K562 (cell line): ENCODE data around the gene ADD1. TPM values are rescaled to one million over a fixed set of nuclear protein-coding genes. Genes with fewer than 3 reads are reported as not detected.

ENCODE experiments used
- ATAC-seq: fragments of 200-7000 bp; cut with Tn5 transposase; 3 replicates; pipeline ENCODE4 v1.9.1; 2020; ENCODE audit warnings: moderate library complexity
- BruUV-seq: library from RNA; stranded (reverse); fragments of 400-500 nt; replicated peaks from 2 replicates; lab custom pipeline; 2021; lab: Mats Ljungman, UMichigan
- CTCF ChIA-PET: fragments of 300-600 bp; formaldehyde crosslinking; extraction: SDS; loops from one replicate; lab custom pipeline; 2021; ENCODE audit warnings: low intra/inter-chr PET ratio; lab: Yijun Ruan, JAX
- POLR2A ChIA-PET: fragments of 300-600, 350-650 bp; sonication (Branson Sonifier 250); formaldehyde crosslinking; extraction: SDS; loops from one replicate; lab custom pipeline; 2021; ENCODE audit warnings: antibody characterized with exemption, inconsistent platforms; lab: Yijun Ruan, JAX
- DNase-seq, 4 experiments: peaks; one replicate each; pipeline versions ENCODE4 v3.0.0 to v3.0.0-alpha.2; 2011 to 2018; ENCODE audit warnings: low spot score in 3 of 4, mixed read lengths in 3 of 4; ENCODE audit errors: extremely low read depth in 1 of 4
- FAIRE-seq: peaks from 2 replicates; lab custom pipeline; 2011; peaks lifted over from hg19 to GRCh38; lab: Jason Lieb, UNC
- H2AFZ ChIP-seq: 2 replicates; pipeline ENCODE4 v1.6.0; 2011; ENCODE audit warnings: low read depth, low read length, control low read depth, inconsistent platforms
- H3K27ac ChIP-seq: fragments of 200-600 bp; 3 replicates; pipeline ENCODE4 v1.8.0; 2011; ENCODE audit warnings: low read depth, mild to moderate bottlenecking, control low read depth, inconsistent platforms, low read length, moderate library complexity, mixed read lengths; ENCODE audit errors: extremely low read depth
- H3K27me3 ChIP-seq, 2 experiments: fragments of 300-600 bp in 1 of 2; 2 replicates in 1 of 2; 3 replicates in 1 of 2; pipeline versions ENCODE4 v1.6.0 to v1.8.0; 2011; ENCODE audit warnings: inconsistent platforms in 2 of 2, low read length in 2 of 2, mild to moderate bottlenecking in 1 of 2, mixed read lengths in 1 of 2, moderate library complexity in 1 of 2; ENCODE audit not compliant: control insufficient read depth in 2 of 2, insufficient read depth in 2 of 2
- H3K36me3 ChIP-seq: fragments of 300-600 bp; 3 replicates; pipeline ENCODE4 v1.8.0; 2011; ENCODE audit warnings: mild to moderate bottlenecking, low read length, inconsistent platforms; ENCODE audit not compliant: control insufficient read depth, insufficient read depth
- H3K4me1 ChIP-seq, 2 experiments: fragments of 200-600 bp in 1 of 2; replicated peaks in 1 of 2; 2 replicates in 1 of 2; 3 replicates in 1 of 2; pipeline versions ENCODE4 v1.5.1 to v1.8.0; 2011; ENCODE audit warnings: inconsistent platforms in 2 of 2, low read length in 2 of 2, mild to moderate bottlenecking in 1 of 2, mixed read lengths in 1 of 2, moderate library complexity in 1 of 2; ENCODE audit not compliant: control insufficient read depth in 2 of 2, insufficient read depth in 2 of 2
- H3K4me2 ChIP-seq: 2 replicates; pipeline ENCODE4 v1.6.1; 2011; ENCODE audit warnings: low read length, control low read depth, inconsistent platforms, mixed read lengths; ENCODE audit not compliant: insufficient read depth
- H3K4me3 ChIP-seq: fragments of 200-600 bp; sonication (generic), shearing (Covaris generic); 2 replicates; pipeline ENCODE4 v1.5.1; 2016; ENCODE audit warnings: control low read depth, inconsistent platforms
- H3K79me2 ChIP-seq: fragments of 200-600 bp; 3 replicates; pipeline ENCODE4 v1.8.0; 2011; ENCODE audit warnings: low read length, inconsistent platforms; ENCODE audit not compliant: control insufficient read depth, insufficient read depth
- H3K9ac ChIP-seq, 2 experiments: 2 replicates each; pipeline versions ENCODE4 v1.6.0 to v1.6.1; 2011; ENCODE audit warnings: low read depth in 2 of 2, low read length in 2 of 2, control low read depth in 1 of 2, inconsistent platforms in 1 of 2, mild to moderate bottlenecking in 1 of 2, mixed read lengths in 1 of 2; ENCODE audit not compliant: insufficient read depth in 1 of 2
- H3K9me1 ChIP-seq: one replicate; pipeline ENCODE4 v1.6.0; 2011; ENCODE audit warnings: inconsistent platforms, mild to moderate bottlenecking, low read length, moderate library complexity; ENCODE audit not compliant: control insufficient read depth, insufficient read depth
- H3K9me3 ChIP-seq: replicated peaks from 2 replicates; pipeline ENCODE4 v1.5.1; 2011; ENCODE audit warnings: low read depth, low read length, inconsistent platforms; ENCODE audit not compliant: control insufficient read depth, insufficient read depth
- H4K20me1 ChIP-seq: replicated peaks from 2 replicates; pipeline ENCODE4 v1.6.1; 2011; ENCODE audit warnings: low read length, inconsistent platforms, mixed read lengths; ENCODE audit not compliant: control insufficient read depth, insufficient read depth
- ARID1B ChIP-seq: fragments of 450-650 bp; IDR thresholded peaks from 2 replicates; pipeline ENCODE4 v1.6.1; 2016; ENCODE audit warnings: antibody characterized with exemption, mild to moderate bottlenecking, inconsistent platforms
- DDX20 ChIP-seq: fragments of 450-650 bp; IDR thresholded peaks from 2 replicates; pipeline ENCODE4 v1.6.1; 2016; ENCODE audit warnings: missing genetic modification characterization, low read depth, mild to moderate bottlenecking, missing compliant biosample characterization, moderate library complexity
- ELF2 ChIP-seq: fragments of 250-450 bp; sonication (Bioruptor Pico); IDR thresholded peaks from 2 replicates; pipeline ENCODE4 v1.5.0; 2021; ENCODE audit warnings: mild to moderate bottlenecking
- POU5F1 ChIP-seq: fragments of 150-350 bp; IDR thresholded peaks from 2 replicates; pipeline ENCODE4 v1.6.1; 2014; ENCODE audit warnings: borderline replicate concordance, low read length, low read depth, mild to moderate bottlenecking; ENCODE audit not compliant: partially characterized antibody
- SOX6 ChIP-seq: fragments of 450-650 bp; IDR thresholded peaks from 2 replicates; pipeline ENCODE4 v1.6.1; 2014; ENCODE audit warnings: mild to moderate bottlenecking
- TEAD1 ChIP-seq, 2 experiments: fragments of 450-650 bp in 1 of 2; sonication (generic) in 1 of 2; formaldehyde crosslinking; IDR thresholded peaks; 2 replicates each; pipeline versions ENCODE4 v1.4.0 to v1.8.0; 2020 to 2022; ENCODE audit warnings: mild to moderate bottlenecking in 2 of 2, missing genetic modification reagents in 1 of 2
- YY1 ChIP-seq, 3 experiments: IDR thresholded peaks; 2 replicates each; pipeline ENCODE4 v1.6.1; 2011; ENCODE audit warnings: low read length in 2 of 3, mild to moderate bottlenecking in 2 of 3, moderate library complexity in 2 of 3, borderline replicate concordance in 1 of 3, control low read depth in 1 of 3, low read depth in 1 of 3; ENCODE audit not compliant: insufficient read depth in 3 of 3, insufficient replicate concordance in 2 of 3, control insufficient read depth in 1 of 3, insufficient read length in 1 of 3; ENCODE audit errors: extremely low read depth in 1 of 3
- WGBS: fragments of 100-300 bp; shearing (Covaris generic); methylation state at CpG from one replicate; pipeline ENCODE4 v1.1.6; 2016; ENCODE audit warnings: low coverage, mixed read lengths; ENCODE audit not compliant: insufficient coverage; ENCODE audit errors: missing lambda C conversion rate; 5-methylcytosine and 5-hydroxymethylcytosine counted together
- in situ Hi-C: fragments of 300-500 bp; cut with MboI; formaldehyde crosslinking; loops from 4 replicates; pipeline ENCODE4 v1.15.0; 2018; ENCODE audit warnings: inconsistent platforms, mixed read lengths
- intact Hi-C: fragments of 100-400 bp; cut with micrococcal nuclease; formaldehyde crosslinking; loops from 2 replicates; pipeline ENCODE4 v1.14.2; 2022
- polyA plus RNA-seq, 8 experiments: library from polyadenylated mRNA; depleted of rRNA in 4 of 8; stranded (reverse) in 5 of 8; unstranded in 3 of 8; fragments of >200 nt; fragmentation: Nextera tagmentation in 2 of 8; fragmentation: Illumina TruSeq in 1 of 8; extraction: Ambion mirVana in 2 of 8; extraction: Trizol in 1 of 8; gene quantifications; 2 replicates each; pipeline versions ENCODE4 v1.2.1 to v1.2.3, GENCODE V29; 2011 to 2014; ENCODE audit warnings: inconsistent platforms in 1 of 8, missing spikeins in 1 of 8
- total RNA-seq, 7 experiments: library from RNA; depleted of rRNA in 6 of 7; stranded (reverse); fragments of >200 nt in 6 of 7; fragmentation: Illumina TruSeq in 2 of 7; extraction: Trizol in 2 of 7; gene quantifications; 2 replicates each; pipeline versions ENCODE4 v1.2.1 to v1.2.3, GENCODE V29; 2011 to 2021; ENCODE audit warnings: low replicate concordance in 1 of 7
- TF ChIP-seq, protein P1 (sequence below): sonication (generic); formaldehyde crosslinking; IDR thresholded peaks from 2 replicates; pipeline ENCODE4 v1.8.0; 2022; ENCODE audit warnings: missing genetic modification reagents, mild to moderate bottlenecking, borderline replicate concordance
- TF ChIP-seq, protein P2 (sequence below): fragments of 450-650 bp; IDR thresholded peaks from 2 replicates; pipeline ENCODE4 v1.6.1; 2017; ENCODE audit warnings: antibody characterized with exemption, mild to moderate bottlenecking

The ADD1 gene
- total and polyA plus RNA-seq, 9 of the 15 experiments (the other 6 are each of a cell fraction or from before 2014, with no cell fraction given) = 17.5 to 153 (median 74.0) TPM

DNA sequence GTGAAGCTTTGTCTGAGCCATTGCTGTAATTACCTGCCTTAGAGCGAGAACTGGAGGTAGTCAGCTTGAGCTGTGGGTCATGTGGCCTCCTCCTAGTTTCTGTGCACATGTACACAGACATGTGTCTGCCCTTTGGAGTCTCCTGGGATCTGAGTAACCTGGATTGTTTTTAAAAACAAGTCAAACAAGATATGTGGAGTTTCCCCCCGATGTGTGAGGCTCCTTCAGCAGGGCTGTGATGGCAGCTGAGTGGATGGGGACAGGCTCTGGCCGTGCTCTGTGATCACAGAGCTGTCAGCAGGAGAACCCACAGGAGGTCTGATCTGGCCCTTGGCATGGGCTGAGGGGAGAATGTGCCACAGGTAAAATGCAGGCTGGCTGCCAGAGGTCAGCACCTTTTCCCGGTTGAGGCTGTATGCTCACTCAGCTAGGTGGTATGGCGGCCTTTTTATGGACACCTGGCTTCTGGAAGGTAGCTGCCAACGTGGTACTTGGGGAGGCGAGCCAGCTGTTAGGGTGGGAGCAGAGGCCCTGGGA lies 81.2 kb downstream of the ADD1 start:
- ChIA-PET POLR2A (interaction anchor here (0.7 kb wide), 1 partner anchor 96 kb away, joined by 3 read pairs; no protein-coding TSS in a partner anchor), CTCF (no interaction called here)
- WGBS = 89% methylated on average over 7 of the region's 7 CpGs
- BruUV-seq = no TSS peak
- Histone ChIP-seq H3K9me3 (no peaks in the 10 kb centered on the region), H4K20me1 (0 out of 2 replicates have a peak, but pooled peaks cover 8% of the 10 kb centered on the region), H2AFZ (no peak overlapping the region), H3K4me3 (no peak overlapping the region), H3K27ac (no peak overlapping the region), H3K4me1 (peaks cover 0 to 6% of the 10 kb centered on the region in 2 experiments; a peak in 1 of 5 replicates), H3K36me3 (peaks cover 63% of the 10 kb centered on the region; the same call in 2 of the 3 replicates), H3K27me3 (no peaks in the 10 kb centered on the region), H3K9ac (peak overlapping the region in 1 of 2 experiments; percentile 81; a peak in 2 of 4 replicates), H3K4me2 (no peak overlapping the region), H3K79me2 (no peaks in the 10 kb centered on the region), H3K9me1 (no peaks in the 10 kb centered on the region)
- intact Hi-C loops = no loop called here
- DNase-seq (no peak), FAIRE-seq (no peak), ATAC-seq (no peak)
- no peak for TF ChIP-seq ARID1B
- no peak for TF ChIP-seq DDX20 (tag)
- no peak for TF ChIP-seq POU5F1
- in situ Hi-C loops = no loop called here

DNA sequence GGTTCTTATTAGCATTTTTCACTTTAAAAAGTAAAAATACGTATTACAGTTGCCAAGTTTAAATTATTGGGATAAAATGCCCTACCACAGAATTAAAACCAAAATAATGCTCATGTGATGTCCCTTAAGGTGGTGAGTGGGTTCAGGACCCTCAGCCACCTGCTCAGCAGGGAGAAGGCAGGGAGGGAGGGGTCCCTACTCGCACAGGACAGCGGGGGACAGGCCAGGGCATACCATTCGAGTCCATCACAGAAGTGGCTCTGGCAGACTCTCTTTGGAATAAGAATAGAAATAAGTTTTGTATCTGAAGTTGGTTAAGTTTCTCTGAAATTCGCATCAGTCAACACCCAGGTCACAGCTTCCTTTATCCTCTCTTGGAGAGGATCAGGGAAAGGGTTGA lies 81.9 kb downstream of the ADD1 start:
- ChIA-PET POLR2A (interaction anchor here (0.7 to 1.0 kb wide), 2 partner anchors 10 to 95 kb away, joined by 3 read pairs; no protein-coding TSS in a partner anchor), CTCF (no interaction called here)
- H3K27ac ChIP-seq = no peak overlapping the region
- no peaks in the 10 kb centered on the region for H3K27me3 ChIP-seq
- H3K9me3 ChIP-seq = no peaks in the 10 kb centered on the region
- DNase-seq = no peak
- H3K9ac ChIP-seq = no peak overlapping the region
- no peaks in the 10 kb centered on the region for H3K9me1 ChIP-seq
- H3K79me2 ChIP-seq = no peaks in the 10 kb centered on the region
- no peak overlapping the region for H3K4me2 ChIP-seq
- H3K36me3 ChIP-seq = peaks cover 68% of the 10 kb centered on the region; the same call in 2 of the 3 replicates
- no peak for ATAC-seq
- no peak overlapping the region for H3K4me3 ChIP-seq
- H3K4me1 ChIP-seq = peaks cover 0 to 6% of the 10 kb centered on the region in 2 experiments; a peak in 1 of 5 replicates
- H4K20me1 ChIP-seq = 0 out of 2 replicates have a peak, but pooled peaks cover 8% of the 10 kb centered on the region
- FAIRE-seq = no peak
- intact Hi-C loops = no loop called here
- BruUV-seq = no TSS peak
- in situ Hi-C loops = no loop called here
- WGBS = 92% methylated on average over 5 of the region's 5 CpGs
- no peak overlapping the region for H2AFZ ChIP-seq
- no peak for TF ChIP-seq ELF2
- TF ChIP-seq, protein P1, sequence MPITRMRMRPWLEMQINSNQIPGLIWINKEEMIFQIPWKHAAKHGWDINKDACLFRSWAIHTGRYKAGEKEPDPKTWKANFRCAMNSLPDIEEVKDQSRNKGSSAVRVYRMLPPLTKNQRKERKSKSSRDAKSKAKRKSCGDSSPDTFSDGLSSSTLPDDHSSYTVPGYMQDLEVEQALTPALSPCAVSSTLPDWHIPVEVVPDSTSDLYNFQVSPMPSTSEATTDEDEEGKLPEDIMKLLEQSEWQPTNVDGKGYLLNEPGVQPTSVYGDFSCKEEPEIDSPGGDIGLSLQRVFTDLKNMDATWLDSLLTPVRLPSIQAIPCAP (CRISPR knock-in tag) = no peak
- TF ChIP-seq SOX6 = no peak
- TF ChIP-seq, protein P2, sequence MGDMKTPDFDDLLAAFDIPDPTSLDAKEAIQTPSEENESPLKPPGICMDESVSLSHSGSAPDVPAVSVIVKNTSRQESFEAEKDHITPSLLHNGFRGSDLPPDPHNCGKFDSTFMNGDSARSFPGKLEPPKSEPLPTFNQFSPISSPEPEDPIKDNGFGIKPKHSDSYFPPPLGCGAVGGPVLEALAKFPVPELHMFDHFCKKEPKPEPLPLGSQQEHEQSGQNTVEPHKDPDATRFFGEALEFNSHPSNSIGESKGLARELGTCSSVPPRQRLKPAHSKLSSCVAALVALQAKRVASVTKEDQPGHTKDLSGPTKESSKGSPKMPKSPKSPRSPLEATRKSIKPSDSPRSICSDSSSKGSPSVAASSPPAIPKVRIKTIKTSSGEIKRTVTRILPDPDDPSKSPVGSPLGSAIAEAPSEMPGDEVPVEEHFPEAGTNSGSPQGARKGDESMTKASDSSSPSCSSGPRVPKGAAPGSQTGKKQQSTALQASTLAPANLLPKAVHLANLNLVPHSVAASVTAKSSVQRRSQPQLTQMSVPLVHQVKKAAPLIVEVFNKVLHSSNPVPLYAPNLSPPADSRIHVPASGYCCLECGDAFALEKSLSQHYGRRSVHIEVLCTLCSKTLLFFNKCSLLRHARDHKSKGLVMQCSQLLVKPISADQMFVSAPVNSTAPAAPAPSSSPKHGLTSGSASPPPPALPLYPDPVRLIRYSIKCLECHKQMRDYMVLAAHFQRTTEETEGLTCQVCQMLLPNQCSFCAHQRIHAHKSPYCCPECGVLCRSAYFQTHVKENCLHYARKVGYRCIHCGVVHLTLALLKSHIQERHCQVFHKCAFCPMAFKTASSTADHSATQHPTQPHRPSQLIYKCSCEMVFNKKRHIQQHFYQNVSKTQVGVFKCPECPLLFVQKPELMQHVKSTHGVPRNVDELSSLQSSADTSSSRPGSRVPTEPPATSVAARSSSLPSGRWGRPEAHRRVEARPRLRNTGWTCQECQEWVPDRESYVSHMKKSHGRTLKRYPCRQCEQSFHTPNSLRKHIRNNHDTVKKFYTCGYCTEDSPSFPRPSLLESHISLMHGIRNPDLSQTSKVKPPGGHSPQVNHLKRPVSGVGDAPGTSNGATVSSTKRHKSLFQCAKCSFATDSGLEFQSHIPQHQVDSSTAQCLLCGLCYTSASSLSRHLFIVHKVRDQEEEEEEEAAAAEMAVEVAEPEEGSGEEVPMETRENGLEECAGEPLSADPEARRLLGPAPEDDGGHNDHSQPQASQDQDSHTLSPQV = no peak
- TF ChIP-seq TEAD1 (CRISPR knock-in tag; IDR thresholded peaks at IDR 0.05) = no peak
- TF ChIP-seq YY1 (IDR thresholded peaks at IDR 0.05; ENCODE audit: borderline replicate concordance in 1 of 3, control insufficient read depth in 1 of 3, extremely low read depth in 1 of 3, insufficient read depth in 3 of 3, insufficient read length in 1 of 3, insufficient replicate concordance in 2 of 3, low read depth in 1 of 3, low read length in 2 of 3) = no peak
- TF ChIP-seq ARID1B = no peak
